GM23338 (cell line): ENCODE measurements around the gene CATSPERD. TPM values are rescaled to one million over a fixed set of nuclear protein-coding genes. Genes with fewer than 3 reads are reported as not detected.

Source experiments
- ATAC-seq: fragments of 200-7000 bp; cut with Tn5 transposase; 3 replicates; pipeline ENCODE4 v1.9.1; 2020
- DNase-seq: peaks from one replicate; pipeline ENCODE4 v3.0.0-alpha.2; 2015; ENCODE audit warnings: low spot score
- H2AFZ ChIP-seq: fragments of 200-600 bp; sonication (generic); 2 replicates; pipeline ENCODE4 v1.8.0; 2016; ENCODE audit warnings: antibody characterized with exemption, mild to moderate bottlenecking, moderate library complexity
- H3F3A ChIP-seq: fragments of 200-600 bp; sonication (generic); replicated peaks from 2 replicates; pipeline ENCODE4 v1.8.0; 2017; ENCODE audit warnings: antibody characterized with exemption, mixed run types, low read depth
- H3K27ac ChIP-seq: fragments of 200-600 bp; sonication (generic); 2 replicates; pipeline ENCODE4 v1.6.1; 2016; ENCODE audit warnings: low read depth
- H3K27me3 ChIP-seq: fragments of 200-600 bp; sonication (generic); 2 replicates; pipeline ENCODE4 v1.8.0; 2016; ENCODE audit warnings: mild to moderate bottlenecking, mixed run types, moderate library complexity; ENCODE audit not compliant: insufficient read depth
- H3K36me3 ChIP-seq: fragments of 200-600 bp; sonication (generic); 2 replicates; pipeline ENCODE4 v1.8.0; 2016; ENCODE audit warnings: mild to moderate bottlenecking; ENCODE audit not compliant: insufficient read depth
- H3K4me1 ChIP-seq: fragments of 200-600 bp; sonication (generic); 2 replicates; pipeline ENCODE4 v1.8.0; 2016; ENCODE audit warnings: mild to moderate bottlenecking, moderate library complexity; ENCODE audit not compliant: insufficient read depth
- H3K4me2 ChIP-seq: fragments of 200-600 bp; sonication (generic); 2 replicates; pipeline ENCODE4 v1.7.1; 2017; ENCODE audit warnings: mixed run types
- H3K4me3 ChIP-seq: fragments of 200-600 bp; sonication (generic); 2 replicates; pipeline ENCODE4 v1.6.1; 2016; ENCODE audit warnings: mixed run types
- H3K79me2 ChIP-seq: fragments of 200-600 bp; sonication (generic); replicated peaks from 2 replicates; pipeline ENCODE4 v1.8.0; 2017; ENCODE audit warnings: mild to moderate bottlenecking; ENCODE audit not compliant: insufficient read depth
- H3K9me2 ChIP-seq: fragments of 200-600 bp; sonication (generic); 2 replicates; pipeline ENCODE4 v1.8.0; 2017; ENCODE audit not compliant: insufficient read depth
- H4K20me1 ChIP-seq: fragments of 200-600 bp; sonication (generic); replicated peaks from 2 replicates; pipeline ENCODE4 v1.8.0; 2017; ENCODE audit warnings: mild to moderate bottlenecking; ENCODE audit not compliant: insufficient read depth
- H3K27ac Mint-ChIP-seq: 2 replicates; pipeline ENCODE4 v1.8.0; 2020; ENCODE audit warnings: inconsistent platforms, mild to moderate bottlenecking, moderate library complexity, mixed read lengths
- H3K27me3 Mint-ChIP-seq: 3 replicates; pipeline ENCODE4 v1.8.0; 2022; ENCODE audit warnings: low read depth, mild to moderate bottlenecking, moderate library complexity, mixed read lengths, inconsistent platforms; ENCODE audit not compliant: insufficient read depth, poor library complexity
- H3K36me3 Mint-ChIP-seq: 3 replicates; pipeline ENCODE4 v1.8.0; 2021; ENCODE audit warnings: low read depth, mild to moderate bottlenecking, inconsistent platforms, moderate library complexity, mixed read lengths
- H3K4me1 Mint-ChIP-seq: 3 replicates; pipeline ENCODE4 v1.8.0; 2020; ENCODE audit warnings: mild to moderate bottlenecking, inconsistent platforms, mixed read lengths
- H3K4me3 Mint-ChIP-seq: 3 replicates; pipeline ENCODE4 v1.8.0; 2021; ENCODE audit warnings: moderate library complexity, mild to moderate bottlenecking, inconsistent platforms, mixed read lengths
- H3K9me3 Mint-ChIP-seq: 3 replicates; pipeline ENCODE4 v1.8.0; 2020; ENCODE audit warnings: moderate library complexity, mild to moderate bottlenecking, inconsistent platforms, mixed read lengths
- CREB1 ChIP-seq: fragments of 250-450 bp; sonication (Bioruptor Pico); IDR thresholded peaks from 2 replicates; pipeline ENCODE4 v1.5.0; 2020; ENCODE audit warnings: low read depth, mild to moderate bottlenecking, moderate library complexity
- EZH2 ChIP-seq: fragments of 200-600 bp; sonication (generic); IDR thresholded peaks from one replicate; pipeline ENCODE4 v1.8.0; 2017; ENCODE audit warnings: antibody characterized with exemption, mild to moderate bottlenecking, low read depth; ENCODE audit not compliant: unreplicated experiment
- EZH2phosphoT487 ChIP-seq: fragments of 200-600 bp; sonication (generic); IDR thresholded peaks from one replicate; pipeline ENCODE4 v1.8.1; 2018; ENCODE audit warnings: antibody characterized with exemption; ENCODE audit not compliant: unreplicated experiment
- JUNB ChIP-seq: IDR thresholded peaks from one replicate; pipeline ENCODE4 v1.6.1; 2016; ENCODE audit warnings: antibody characterized with exemption; ENCODE audit not compliant: unreplicated experiment
- POLR2AphosphoS5 ChIP-seq: IDR thresholded peaks from 2 replicates; pipeline ENCODE4 v1.6.1; 2016; ENCODE audit warnings: antibody characterized with exemption, low read depth
- ZNF114 ChIP-seq: fragments of 250-450 bp; sonication (Bioruptor Pico); IDR thresholded peaks from 2 replicates; pipeline ENCODE4 v1.5.0; 2020; ENCODE audit warnings: mild to moderate bottlenecking, moderate library complexity
- ZNF331 ChIP-seq: fragments of 250-450 bp; sonication (Bioruptor Pico); IDR thresholded peaks from 2 replicates; pipeline ENCODE4 v1.5.0; 2020; ENCODE audit warnings: low read depth, mild to moderate bottlenecking, moderate library complexity
- polyA plus RNA-seq: library from polyadenylated mRNA; unstranded; fragments of >200 nt; fragmentation: Nextera tagmentation; extraction: Ambion mirVana; gene quantifications from 2 replicates; pipeline ENCODE4 v1.2.1, GENCODE V29; 2016
- total RNA-seq: library from RNA; depleted of rRNA; stranded (reverse); fragments of >200 nt; shearing (Covaris generic); gene quantifications from 2 replicates; pipeline ENCODE4 v1.2.3, GENCODE V29; 2014
- TF ChIP-seq, protein P1 (sequence below): IDR thresholded peaks from one replicate; pipeline ENCODE4 v1.6.1; 2018; ENCODE audit warnings: antibody characterized with exemption; ENCODE audit not compliant: unreplicated experiment

CATSPERD gene
- total and polyA plus RNA-seq, 2 experiments from 2014 or later: 0.17 TPM; not detected in 1

DNA sequence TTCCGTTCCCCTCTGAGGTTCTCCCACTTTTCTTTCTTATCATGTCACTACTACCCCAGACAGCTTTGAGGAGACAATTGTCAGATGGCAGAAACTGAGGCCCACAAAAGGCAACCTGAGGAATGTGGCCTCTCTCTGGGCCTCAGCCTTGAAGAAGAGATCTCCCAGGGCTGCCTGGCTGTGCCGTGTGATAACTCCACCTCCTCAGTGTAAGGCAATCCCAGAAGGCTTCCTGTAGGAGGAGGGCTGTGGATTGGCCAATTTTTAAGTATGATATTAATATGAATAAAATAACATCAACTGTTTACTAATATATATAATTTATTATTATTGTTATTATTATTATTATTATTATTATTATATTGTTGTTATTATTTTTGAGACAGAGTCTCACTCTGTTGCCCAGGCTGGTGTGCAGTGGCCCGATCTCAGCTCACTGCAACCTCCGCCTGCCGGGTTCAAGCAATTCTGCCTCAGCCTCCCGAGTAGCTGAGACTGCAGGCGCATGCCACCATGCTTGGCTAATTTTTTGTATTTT lies 75.0 kb downstream of the CATSPERD start:
- H3K36me3 ChIP-seq: no peaks in the 10 kb centered on the region
- no peaks in the 10 kb centered on the region for H3K4me1 ChIP-seq
- H3K4me2 ChIP-seq: no peak overlapping the region
- H3K79me2 ChIP-seq: no peaks in the 10 kb centered on the region
- Mint-ChIP-seq H3K9me3 (no peaks in the 10 kb centered on the region; the same call in 2 of the 3 replicates), H3K36me3 (peaks cover under 1% of the 10 kb centered on the region), H3K4me3 (no peak overlapping the region), H3K27ac (no peak overlapping the region), H3K27me3 (peaks cover 24% of the 10 kb centered on the region), H3K4me1 (peaks cover under 1% of the 10 kb centered on the region; the same call in 2 of the 3 replicates)
- no peak for ATAC-seq
- H2AFZ ChIP-seq: no peak overlapping the region
- H3F3A ChIP-seq: no peaks in the 10 kb centered on the region
- no peak for DNase-seq
- H3K27ac ChIP-seq: no peak overlapping the region
- H4K20me1 ChIP-seq: no peaks in the 10 kb centered on the region
- H3K9me2 ChIP-seq: no peaks in the 10 kb centered on the region
- TF ChIP-seq ZNF114 (no peak), POLR2AphosphoS5 (no peak)
- no peak overlapping the region for H3K4me3 ChIP-seq
- H3K27me3 ChIP-seq: no peaks in the 10 kb centered on the region

DNA sequence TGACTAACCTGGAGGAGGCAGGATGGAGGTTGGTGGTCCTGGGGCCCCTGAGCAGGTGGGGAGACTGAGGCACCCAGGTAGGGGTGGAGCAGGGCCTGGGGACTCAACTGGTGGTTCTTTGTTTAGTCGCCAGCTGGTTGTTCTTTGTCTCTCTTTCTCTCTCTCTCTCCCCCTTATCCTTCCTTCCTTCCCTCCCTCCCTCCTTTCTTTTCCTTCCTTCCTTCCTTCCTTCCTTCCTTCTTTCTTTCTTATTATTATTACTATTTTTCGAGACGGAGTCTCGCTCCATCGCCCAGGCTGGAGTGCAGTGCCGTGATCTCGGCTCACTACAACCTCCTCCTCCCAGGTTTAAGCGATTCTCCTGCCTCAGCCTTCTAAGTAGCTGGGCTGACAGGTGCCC lies 77.8 kb downstream of the CATSPERD start:
- no peak overlapping the region for H3K4me3 ChIP-seq
- H3K4me1 Mint-ChIP-seq: peaks cover 7% of the 10 kb centered on the region
- H3K4me3 Mint-ChIP-seq: no peak overlapping the region
- H2AFZ ChIP-seq: no peak overlapping the region
- peaks cover 2% of the 10 kb centered on the region; the same call in 1 of the 2 replicates for H3K9me2 ChIP-seq
- H3K27me3 ChIP-seq: peaks cover 6% of the 10 kb centered on the region
- no peaks in the 10 kb centered on the region for H4K20me1 ChIP-seq
- H3K4me1 ChIP-seq: no peaks in the 10 kb centered on the region; the same call in 1 of the 2 replicates
- H3K9me3 Mint-ChIP-seq: peaks cover 3% of the 10 kb centered on the region; the same call in 1 of the 3 replicates
- H3K36me3 Mint-ChIP-seq: peaks cover 2% of the 10 kb centered on the region; the same call in 1 of the 3 replicates
- no peak overlapping the region for H3K27ac ChIP-seq
- H3K79me2 ChIP-seq: no peaks in the 10 kb centered on the region
- H3K36me3 ChIP-seq: no peaks in the 10 kb centered on the region
- no peak overlapping the region for H3K4me2 ChIP-seq
- TF ChIP-seq POLR2AphosphoS5 (no peak), JUNB (no peak), CREB1 (CRISPR knock-in tag) (no peak), EZH2phosphoT487 (no peak), ZNF331 (CRISPR knock-in tag) (no peak), ZNF114 (no peak)
- no peak overlapping the region for H3K27ac Mint-ChIP-seq
- DNase-seq (no peak), ATAC-seq (no peak)
- H3K27me3 Mint-ChIP-seq: peaks cover 32% of the 10 kb centered on the region
- no peaks in the 10 kb centered on the region for H3F3A ChIP-seq

DNA sequence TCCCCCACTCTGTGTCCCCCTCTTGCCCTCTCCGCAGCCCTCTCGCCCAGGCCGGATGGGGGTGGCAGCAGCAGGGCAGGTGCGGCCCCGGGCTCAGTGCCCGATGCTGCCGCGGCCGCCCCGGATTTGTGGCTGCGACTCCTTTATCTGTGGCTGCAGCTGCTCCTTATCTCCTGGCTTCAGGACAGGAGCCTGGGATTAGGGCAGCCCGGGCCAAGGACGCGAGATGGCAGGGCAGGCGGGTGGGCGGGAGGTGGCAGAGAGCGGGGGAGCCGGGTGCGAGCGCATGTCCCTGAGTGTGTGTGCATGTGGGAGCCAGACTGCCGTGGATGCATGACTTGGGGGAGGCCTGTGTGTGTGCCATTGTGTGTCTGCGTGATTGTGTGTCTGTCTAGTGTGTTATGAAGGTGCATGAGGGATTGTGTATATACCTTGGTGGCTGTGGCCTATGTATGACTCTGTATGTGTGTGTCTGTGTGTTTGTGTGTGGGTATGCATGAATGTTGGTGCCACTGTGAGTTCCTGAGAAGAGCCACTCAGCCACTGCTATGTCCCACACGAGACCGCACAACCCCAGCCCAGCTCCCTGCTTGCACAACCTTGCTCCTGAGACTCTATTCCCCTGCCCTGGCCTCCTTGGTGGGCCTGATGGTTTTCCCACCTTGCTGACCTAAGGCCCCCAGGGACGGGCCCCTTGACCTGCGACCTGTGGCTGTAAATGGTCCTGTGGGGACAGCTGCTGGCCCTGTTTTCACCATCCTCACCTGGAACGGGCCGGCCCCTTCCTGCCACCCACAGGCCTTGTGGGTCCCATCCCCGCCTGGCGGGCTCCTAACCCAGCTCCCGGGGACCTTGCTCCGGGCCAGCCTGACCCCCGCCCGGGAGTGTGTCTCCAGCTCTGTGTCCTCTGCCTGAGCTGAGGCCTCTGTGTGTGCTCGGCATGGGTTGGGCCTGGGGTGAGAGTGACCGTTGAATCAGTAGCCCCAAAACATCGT lies 79.1 kb downstream of the CATSPERD start:
- DNase-seq (no peak), ATAC-seq (no peak)
- Histone ChIP-seq H3K9me2 (peaks cover 5% of the 10 kb centered on the region; the same call in 1 of the 2 replicates), H3K4me3 (no peak overlapping the region), H3F3A (no peaks in the 10 kb centered on the region), H3K4me2 (no peak overlapping the region), H3K79me2 (no peaks in the 10 kb centered on the region), H3K27me3 (peaks cover 11% of the 10 kb centered on the region), H3K27ac (no peak overlapping the region), H3K4me1 (no peaks in the 10 kb centered on the region; the same call in 1 of the 2 replicates), H2AFZ (no peak overlapping the region), H4K20me1 (no peaks in the 10 kb centered on the region), H3K36me3 (no peaks in the 10 kb centered on the region)
- no peak overlapping the region for H3K27ac Mint-ChIP-seq
- H3K9me3 Mint-ChIP-seq: peaks cover 3% of the 10 kb centered on the region; the same call in 2 of the 3 replicates
- peaks cover 40% of the 10 kb centered on the region for H3K27me3 Mint-ChIP-seq
- peaks cover 10% of the 10 kb centered on the region; the same call in 2 of the 3 replicates for H3K4me1 Mint-ChIP-seq
- no peak overlapping the region for H3K4me3 Mint-ChIP-seq
- peaks cover 2% of the 10 kb centered on the region; the same call in 1 of the 3 replicates for H3K36me3 Mint-ChIP-seq
- TF ChIP-seq EZH2: no peak
- TF ChIP-seq EZH2phosphoT487: no peak
- TF ChIP-seq, protein P1, sequence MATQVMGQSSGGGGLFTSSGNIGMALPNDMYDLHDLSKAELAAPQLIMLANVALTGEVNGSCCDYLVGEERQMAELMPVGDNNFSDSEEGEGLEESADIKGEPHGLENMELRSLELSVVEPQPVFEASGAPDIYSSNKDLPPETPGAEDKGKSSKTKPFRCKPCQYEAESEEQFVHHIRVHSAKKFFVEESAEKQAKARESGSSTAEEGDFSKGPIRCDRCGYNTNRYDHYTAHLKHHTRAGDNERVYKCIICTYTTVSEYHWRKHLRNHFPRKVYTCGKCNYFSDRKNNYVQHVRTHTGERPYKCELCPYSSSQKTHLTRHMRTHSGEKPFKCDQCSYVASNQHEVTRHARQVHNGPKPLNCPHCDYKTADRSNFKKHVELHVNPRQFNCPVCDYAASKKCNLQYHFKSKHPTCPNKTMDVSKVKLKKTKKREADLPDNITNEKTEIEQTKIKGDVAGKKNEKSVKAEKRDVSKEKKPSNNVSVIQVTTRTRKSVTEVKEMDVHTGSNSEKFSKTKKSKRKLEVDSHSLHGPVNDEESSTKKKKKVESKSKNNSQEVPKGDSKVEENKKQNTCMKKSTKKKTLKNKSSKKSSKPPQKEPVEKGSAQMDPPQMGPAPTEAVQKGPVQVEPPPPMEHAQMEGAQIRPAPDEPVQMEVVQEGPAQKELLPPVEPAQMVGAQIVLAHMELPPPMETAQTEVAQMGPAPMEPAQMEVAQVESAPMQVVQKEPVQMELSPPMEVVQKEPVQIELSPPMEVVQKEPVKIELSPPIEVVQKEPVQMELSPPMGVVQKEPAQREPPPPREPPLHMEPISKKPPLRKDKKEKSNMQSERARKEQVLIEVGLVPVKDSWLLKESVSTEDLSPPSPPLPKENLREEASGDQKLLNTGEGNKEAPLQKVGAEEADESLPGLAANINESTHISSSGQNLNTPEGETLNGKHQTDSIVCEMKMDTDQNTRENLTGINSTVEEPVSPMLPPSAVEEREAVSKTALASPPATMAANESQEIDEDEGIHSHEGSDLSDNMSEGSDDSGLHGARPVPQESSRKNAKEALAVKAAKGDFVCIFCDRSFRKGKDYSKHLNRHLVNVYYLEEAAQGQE: no peak
- TF ChIP-seq CREB1 (CRISPR knock-in tag): no peak
